ENCODE results near the gene ZNF512B. TPM values are rescaled to one million over a fixed set of nuclear protein-coding genes. Genes with fewer than 3 reads are reported as not detected.
"Not testable (repeated sequence)": the region's sequence is repeated elsewhere in the genome, so short reads cannot be mapped to it uniquely, and the experiment has no call there.

The ZNF512B gene
- total RNA-seq (2014; rRNA removed; shearing (Covaris generic)) (21.4 and 28.8 TPM in 2 replicates), polyA plus RNA-seq (2016; fragmentation: Nextera tagmentation; extraction: Ambion mirVana) (6.0 and 6.1 TPM in 2 replicates)
- long read RNA-seq, partial matches to known transcripts: 0 of 3 reads
- long read RNA-seq, other reads (novel, unspliced or antisense): 3 of 3 reads

DNA sequence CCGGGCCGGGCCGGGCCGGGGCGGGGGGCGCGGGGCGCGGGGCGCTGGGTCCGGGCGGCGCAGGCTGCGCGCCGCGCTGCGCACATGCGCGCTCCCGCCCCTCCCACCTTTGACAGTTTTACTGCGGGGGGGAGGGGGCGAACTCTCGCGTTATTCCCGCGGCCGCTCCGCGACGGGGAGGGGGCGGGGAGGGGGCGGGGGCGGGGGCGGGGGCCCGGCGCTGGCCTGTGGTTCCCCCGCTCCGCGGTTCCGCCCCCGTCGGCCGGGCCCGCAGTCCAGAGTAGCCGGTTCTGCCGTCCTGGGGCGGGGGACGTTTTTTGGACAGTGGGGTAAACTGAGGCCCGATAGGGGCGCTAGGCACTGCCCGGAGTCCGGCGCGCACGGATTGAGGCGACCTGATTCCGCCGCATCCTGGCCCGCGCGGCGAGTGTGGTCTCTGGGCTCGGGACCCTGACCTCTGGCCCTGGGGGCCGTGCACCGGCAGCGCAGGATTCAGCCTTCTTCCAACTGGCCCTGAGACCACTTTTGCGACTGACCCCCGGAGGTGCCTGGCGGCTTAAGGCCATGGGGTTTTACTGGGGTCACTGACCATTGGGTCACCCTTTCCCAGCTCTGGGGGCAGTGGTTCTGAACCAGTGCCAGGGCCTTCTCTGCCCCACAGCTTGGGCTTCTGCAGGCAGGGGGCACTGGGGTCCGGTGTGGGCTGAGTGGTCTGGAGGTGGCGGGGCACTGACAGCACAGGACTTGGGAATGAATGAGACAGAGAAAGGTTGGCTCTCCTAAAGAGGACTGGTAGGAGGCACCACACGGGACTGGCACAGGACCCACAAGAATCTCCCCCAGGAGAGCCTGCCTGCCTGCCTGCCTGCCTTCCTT lies at the start of gene ZNF512B:
TSS of gene ZNF512B (minus strand) at position 93 of the 876 bp plus-strand sequence. CDS start 1,980 bp downstream, outside the sequence.
- Histone ChIP-seq H3K79me2 (replicated peaks; ENCODE audit: insufficient read depth) (peaks cover 9% of the 10 kb centered on the region), H3K4me2 (peak within 1 kb of the TSS; percentile 90), H3K4me3 (peak within 1 kb of the TSS; percentile 78), H3K9me2 (ENCODE audit: insufficient read depth) (no peaks in the 10 kb centered on the region), H3K27me3 (ENCODE audit: insufficient read depth) (peaks cover 7% of the 10 kb centered on the region; the same call in 1 of the 2 replicates), H3K36me3 (ENCODE audit: insufficient read depth) (no peaks in the 10 kb centered on the region), H4K20me1 (replicated peaks; ENCODE audit: insufficient read depth) (no peaks in the 10 kb centered on the region), H3K4me1 (ENCODE audit: insufficient read depth) (peaks cover 8% of the 10 kb centered on the region), H3F3A (replicated peaks; ENCODE audit: low read depth) (peaks cover 12% of the 10 kb centered on the region; the same call in 1 of the 2 replicates), H3K27ac (ENCODE audit: low read depth) (no peak within 1 kb of the TSS), H2AFZ (peak within 1 kb of the TSS; percentile 76; the same call in 1 of the 2 replicates)
- H3K27ac Mint-ChIP-seq: no peak within 1 kb of the TSS
- peak within 1 kb of the TSS; percentile 84 for H3K4me3 Mint-ChIP-seq
- no peaks in the 10 kb centered on the region; the same call in 2 of the 3 replicates for H3K9me3 Mint-ChIP-seq
- TF ChIP-seq POLR2AphosphoS5 (IDR thresholded peaks at IDR 0.05; ENCODE audit: low read depth): peak; percentile 51
- no peak for TF ChIP-seq ZNF331 (CRISPR knock-in tag; IDR thresholded peaks at IDR 0.05; ENCODE audit: low read depth)
- H3K36me3 Mint-ChIP-seq (ENCODE audit: low read depth): peaks cover 3% of the 10 kb centered on the region; the same call in 2 of the 3 replicates
- H3K27me3 Mint-ChIP-seq (ENCODE audit: insufficient read depth, low read depth, poor library complexity): peaks cover 19% of the 10 kb centered on the region
- DNase-seq (ENCODE audit: low spot score) (peak; percentile 87), ATAC-seq (peak; percentile 25)
- H3K4me1 Mint-ChIP-seq: peaks cover 17% of the 10 kb centered on the region

GRCh38 chr20:64015635-64016034 lies 45.9 kb upstream of the ZNF512B start:
- no peak for TF ChIP-seq POLR2AphosphoS5 (IDR thresholded peaks at IDR 0.05; ENCODE audit: low read depth)
- TF ChIP-seq, protein P1, sequence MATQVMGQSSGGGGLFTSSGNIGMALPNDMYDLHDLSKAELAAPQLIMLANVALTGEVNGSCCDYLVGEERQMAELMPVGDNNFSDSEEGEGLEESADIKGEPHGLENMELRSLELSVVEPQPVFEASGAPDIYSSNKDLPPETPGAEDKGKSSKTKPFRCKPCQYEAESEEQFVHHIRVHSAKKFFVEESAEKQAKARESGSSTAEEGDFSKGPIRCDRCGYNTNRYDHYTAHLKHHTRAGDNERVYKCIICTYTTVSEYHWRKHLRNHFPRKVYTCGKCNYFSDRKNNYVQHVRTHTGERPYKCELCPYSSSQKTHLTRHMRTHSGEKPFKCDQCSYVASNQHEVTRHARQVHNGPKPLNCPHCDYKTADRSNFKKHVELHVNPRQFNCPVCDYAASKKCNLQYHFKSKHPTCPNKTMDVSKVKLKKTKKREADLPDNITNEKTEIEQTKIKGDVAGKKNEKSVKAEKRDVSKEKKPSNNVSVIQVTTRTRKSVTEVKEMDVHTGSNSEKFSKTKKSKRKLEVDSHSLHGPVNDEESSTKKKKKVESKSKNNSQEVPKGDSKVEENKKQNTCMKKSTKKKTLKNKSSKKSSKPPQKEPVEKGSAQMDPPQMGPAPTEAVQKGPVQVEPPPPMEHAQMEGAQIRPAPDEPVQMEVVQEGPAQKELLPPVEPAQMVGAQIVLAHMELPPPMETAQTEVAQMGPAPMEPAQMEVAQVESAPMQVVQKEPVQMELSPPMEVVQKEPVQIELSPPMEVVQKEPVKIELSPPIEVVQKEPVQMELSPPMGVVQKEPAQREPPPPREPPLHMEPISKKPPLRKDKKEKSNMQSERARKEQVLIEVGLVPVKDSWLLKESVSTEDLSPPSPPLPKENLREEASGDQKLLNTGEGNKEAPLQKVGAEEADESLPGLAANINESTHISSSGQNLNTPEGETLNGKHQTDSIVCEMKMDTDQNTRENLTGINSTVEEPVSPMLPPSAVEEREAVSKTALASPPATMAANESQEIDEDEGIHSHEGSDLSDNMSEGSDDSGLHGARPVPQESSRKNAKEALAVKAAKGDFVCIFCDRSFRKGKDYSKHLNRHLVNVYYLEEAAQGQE (IDR thresholded peaks at IDR 0.05; ENCODE audit: unreplicated experiment): no peak
- TF ChIP-seq EZH2 (IDR thresholded peaks at IDR 0.05; ENCODE audit: low read depth, unreplicated experiment): no peak
- no peak overlapping the region for H3K27ac Mint-ChIP-seq
- no peak overlapping the region for H3K27ac ChIP-seq (ENCODE audit: low read depth)
- no peaks in the 10 kb centered on the region for H3K27me3 ChIP-seq (ENCODE audit: insufficient read depth)
- H3K4me3 ChIP-seq: no peak overlapping the region
- H3K36me3 Mint-ChIP-seq (ENCODE audit: low read depth): peaks cover 58% of the 10 kb centered on the region
- H3K4me2 ChIP-seq: no peak overlapping the region
- no peak for ATAC-seq
- H3K4me3 Mint-ChIP-seq: no peak overlapping the region
- H3K79me2 ChIP-seq (replicated peaks; ENCODE audit: insufficient read depth): no peaks in the 10 kb centered on the region
- no peaks in the 10 kb centered on the region for H3K4me1 Mint-ChIP-seq
- peaks cover 23% of the 10 kb centered on the region for H3K36me3 ChIP-seq (ENCODE audit: insufficient read depth)
- H3F3A ChIP-seq (replicated peaks; ENCODE audit: low read depth): 0 out of 2 replicates have a peak, but pooled peaks cover 5% of the 10 kb centered on the region
- H3K27me3 Mint-ChIP-seq (ENCODE audit: insufficient read depth, low read depth, poor library complexity): peaks cover 2% of the 10 kb centered on the region
- H3K9me2 ChIP-seq (ENCODE audit: insufficient read depth): no peaks in the 10 kb centered on the region
- no peaks in the 10 kb centered on the region for H3K9me3 Mint-ChIP-seq
- H3K4me1 ChIP-seq (ENCODE audit: insufficient read depth): no peaks in the 10 kb centered on the region
- no peak for DNase-seq (ENCODE audit: low spot score)
- no peak overlapping the region for H2AFZ ChIP-seq
- H4K20me1 ChIP-seq (replicated peaks; ENCODE audit: insufficient read depth): 0 out of 2 replicates have a peak, but pooled peaks cover 18% of the 10 kb centered on the region

GRCh38 chr20:64012385-64013154 lies 42.8 kb upstream of the ZNF512B start:
- H3K4me3 Mint-ChIP-seq; H3K4me1 ChIP-seq (ENCODE audit: insufficient read depth); DNase-seq (ENCODE audit: low spot score); H3K4me3 ChIP-seq; H3K27ac Mint-ChIP-seq; ATAC-seq; H3K9me2 ChIP-seq (ENCODE audit: insufficient read depth); H3K4me1 Mint-ChIP-seq; H3K27me3 ChIP-seq (ENCODE audit: insufficient read depth); H3F3A ChIP-seq (replicated peaks; ENCODE audit: low read depth); H3K27me3 Mint-ChIP-seq (ENCODE audit: insufficient read depth, low read depth, poor library complexity); H2AFZ ChIP-seq; H3K27ac ChIP-seq (ENCODE audit: low read depth); H3K9me3 Mint-ChIP-seq; H3K4me2 ChIP-seq: not testable (repeated sequence)
- Histone ChIP-seq H3K36me3 (ENCODE audit: insufficient read depth) (peaks cover 36% of the 10 kb centered on the region), H3K79me2 (replicated peaks; ENCODE audit: insufficient read depth) (peaks cover 12% of the 10 kb centered on the region), H4K20me1 (replicated peaks; ENCODE audit: insufficient read depth) (peaks cover 15% of the 10 kb centered on the region)
- peaks cover 63% of the 10 kb centered on the region for H3K36me3 Mint-ChIP-seq (ENCODE audit: low read depth)
